Mammary epithelial cell (primary cell): ENCODE measurements around the gene EXOC3L4.

Experiments
- EZH2 ChIP-seq: IDR thresholded peaks from 2 replicates; pipeline ENCODE4 v1.6.1; 2012; ENCODE audit warnings: low read length, inconsistent platforms, borderline replicate concordance
- TF ChIP-seq, protein P1 (sequence below), 2 donors: IDR thresholded peaks in 1 of 2; conservative IDR thresholded peaks in 1 of 2; 2 replicates each; pipeline ENCODE4 v1.5.1; 2011 to 2012; ENCODE audit warnings: inconsistent platforms in 2 of 2, low read length in 2 of 2, mild to moderate bottlenecking in 2 of 2, control low read depth in 1 of 2, low read depth in 1 of 2; ENCODE audit not compliant: insufficient read depth in 1 of 2; ENCODE audit errors: extremely low read depth in 1 of 2

DNA sequence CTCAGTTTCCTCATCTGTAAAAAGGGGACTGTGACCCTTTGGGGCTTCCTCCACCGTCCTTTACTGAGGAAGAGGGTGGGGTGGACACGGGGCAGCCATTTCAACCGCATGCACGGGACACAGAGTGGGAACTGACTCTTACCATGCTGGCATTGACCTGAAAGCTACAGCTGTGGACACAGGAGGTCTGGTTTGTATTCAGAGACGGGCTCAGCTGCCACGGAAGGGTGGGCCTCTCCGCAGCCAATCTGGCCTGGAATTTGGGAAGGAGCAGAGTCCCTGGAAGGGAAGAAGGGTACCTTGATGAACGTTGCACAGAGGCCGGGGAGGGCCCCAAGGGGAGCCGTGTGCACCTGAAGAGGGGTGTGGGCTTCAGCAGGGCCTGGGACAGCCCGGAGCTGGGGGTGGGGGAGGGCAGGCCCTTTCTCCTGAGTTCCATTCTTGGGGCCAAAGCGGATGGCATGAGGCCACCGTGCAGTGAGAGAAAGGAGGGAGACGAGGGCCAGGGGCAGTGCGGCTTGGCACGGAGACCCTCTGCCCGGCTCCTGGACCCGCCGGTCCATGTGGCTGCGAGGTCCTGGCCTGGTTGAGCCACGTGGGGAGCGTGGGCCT lies 43.3 kb downstream of the EXOC3L4 start:
- TF ChIP-seq, protein P1, sequence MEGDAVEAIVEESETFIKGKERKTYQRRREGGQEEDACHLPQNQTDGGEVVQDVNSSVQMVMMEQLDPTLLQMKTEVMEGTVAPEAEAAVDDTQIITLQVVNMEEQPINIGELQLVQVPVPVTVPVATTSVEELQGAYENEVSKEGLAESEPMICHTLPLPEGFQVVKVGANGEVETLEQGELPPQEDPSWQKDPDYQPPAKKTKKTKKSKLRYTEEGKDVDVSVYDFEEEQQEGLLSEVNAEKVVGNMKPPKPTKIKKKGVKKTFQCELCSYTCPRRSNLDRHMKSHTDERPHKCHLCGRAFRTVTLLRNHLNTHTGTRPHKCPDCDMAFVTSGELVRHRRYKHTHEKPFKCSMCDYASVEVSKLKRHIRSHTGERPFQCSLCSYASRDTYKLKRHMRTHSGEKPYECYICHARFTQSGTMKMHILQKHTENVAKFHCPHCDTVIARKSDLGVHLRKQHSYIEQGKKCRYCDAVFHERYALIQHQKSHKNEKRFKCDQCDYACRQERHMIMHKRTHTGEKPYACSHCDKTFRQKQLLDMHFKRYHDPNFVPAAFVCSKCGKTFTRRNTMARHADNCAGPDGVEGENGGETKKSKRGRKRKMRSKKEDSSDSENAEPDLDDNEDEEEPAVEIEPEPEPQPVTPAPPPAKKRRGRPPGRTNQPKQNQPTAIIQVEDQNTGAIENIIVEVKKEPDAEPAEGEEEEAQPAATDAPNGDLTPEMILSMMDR (conservative IDR thresholded peaks at IDR 0.05 in 1 of 2, IDR thresholded peaks at IDR 0.05 in 1 of 2; ENCODE audit: extremely low read depth in 1 of 2, insufficient read depth in 1 of 2, low read depth in 1 of 2, low read length in 2 of 2) = no peak
- no peak for TF ChIP-seq EZH2
